BLaER1 treated with 17β-estradiol and CSF1 and Interleukin-3, amounts not matched to agents 10 nM and 100 nM (cell line): ENCODE data around the gene DIAPH3.

Experiments
- H3K27ac ChIP-seq, 11 experiments: shearing (Covaris generic); formaldehyde crosslinking; 2 replicates each; pipeline ENCODE4 v1.8.1; 2022
- H3K27me3 ChIP-seq, 11 experiments: shearing (Covaris generic); formaldehyde crosslinking; 2 replicates each; pipeline ENCODE4 v1.8.1; 2022
- H3K36me3 ChIP-seq, 11 experiments: shearing (Covaris generic); formaldehyde crosslinking; 2 replicates each; pipeline ENCODE4 v1.8.1; 2022
- H3K4me1 ChIP-seq, 10 experiments: shearing (Covaris generic); formaldehyde crosslinking; 2 replicates each; pipeline ENCODE4 v1.8.1; 2022
- H3K4me2 ChIP-seq, 11 experiments: shearing (Covaris generic); formaldehyde crosslinking; 2 replicates each; pipeline ENCODE4 v1.8.1; 2022
- H3K4me3 ChIP-seq, 10 experiments: shearing (Covaris generic); formaldehyde crosslinking; 2 replicates each; pipeline ENCODE4 v1.8.1; 2022
- H3K9ac ChIP-seq, 11 experiments: shearing (Covaris generic); formaldehyde crosslinking; 2 replicates each; pipeline ENCODE4 v1.8.1; 2022
- H3K9me3 ChIP-seq, 11 experiments: shearing (Covaris generic); formaldehyde crosslinking; replicated peaks in 1 of 11; 2 replicates each; pipeline ENCODE4 v1.8.1; 2022
- H4K20me1 ChIP-seq, 11 experiments: shearing (Covaris generic); formaldehyde crosslinking; 2 replicates each; pipeline ENCODE4 v1.8.1; 2022
- Cebpa-rat ChIP-seq, 11 experiments: shearing (Covaris generic); IDR thresholded peaks; 2 replicates each; pipeline ENCODE4 v1.8.1; 2022

Gene DIAPH3

GRCh38 chr13:59846845-59847620 lies 316.7 kb downstream of the DIAPH3 start:
- Histone ChIP-seq H3K9me3 (peaks cover 0 to 11% (median 0%) of the 10 kb centered on the region in 11 experiments; a peak in 7 of 22 replicates), H3K27me3 (no peaks in the 10 kb centered on the region), H3K4me1 (no peaks in the 10 kb centered on the region), H3K27ac (no peak overlapping the region), H3K9ac (no peak overlapping the region), H3K4me3 (no peak overlapping the region), H3K36me3 (no peaks in the 10 kb centered on the region), H3K4me2 (no peak overlapping the region), H4K20me1 (no peaks in the 10 kb centered on the region)
- no peak for TF ChIP-seq Cebpa-rat (IDR thresholded peaks at IDR 0.05)

- no peak overlapping the region for H3K27ac ChIP-seq
- H3K36me3 ChIP-seq = 0 out of 22 replicates have a peak, but pooled peaks cover 0 to 4% (median 0%) of the 10 kb centered on the region in 11 experiments
- no peaks in the 10 kb centered on the region for H4K20me1 ChIP-seq
- H3K9ac ChIP-seq = no peak overlapping the region
- H3K4me3 ChIP-seq = no peak overlapping the region
- H3K4me1 ChIP-seq = no peaks in the 10 kb centered on the region
- no peak for TF ChIP-seq Cebpa-rat (IDR thresholded peaks at IDR 0.05)
- H3K4me2 ChIP-seq = no peak overlapping the region
- no peaks in the 10 kb centered on the region for H3K9me3 ChIP-seq
- H3K27me3 ChIP-seq = no peaks in the 10 kb centered on the region
Measured at GRCh38 chr13:59843040-59843439, 320.7 kb downstream of the DIAPH3 start.

GRCh38 chr13:59842507-59842906 lies 321.2 kb downstream of the DIAPH3 start:
- H3K9ac ChIP-seq = no peak overlapping the region
- H3K27ac ChIP-seq = no peak overlapping the region
- 0 out of 22 replicates have a peak, but pooled peaks cover 0 to 4% (median 0%) of the 10 kb centered on the region in 11 experiments for H3K36me3 ChIP-seq
- no peaks in the 10 kb centered on the region for H3K27me3 ChIP-seq
- no peak overlapping the region for H3K4me2 ChIP-seq
- H4K20me1 ChIP-seq = no peaks in the 10 kb centered on the region
- no peak overlapping the region for H3K4me3 ChIP-seq
- no peaks in the 10 kb centered on the region for H3K4me1 ChIP-seq
- no peak for TF ChIP-seq Cebpa-rat (IDR thresholded peaks at IDR 0.05)
- H3K9me3 ChIP-seq = no peaks in the 10 kb centered on the region

- no peak overlapping the region for H3K27ac ChIP-seq
- no peak overlapping the region for H3K4me2 ChIP-seq
- 0 out of 22 replicates have a peak, but pooled peaks cover 0 to 4% (median 0%) of the 10 kb centered on the region in 11 experiments for H3K36me3 ChIP-seq
- H3K9ac ChIP-seq = no peak overlapping the region
- H3K4me1 ChIP-seq = no peaks in the 10 kb centered on the region
- H3K27me3 ChIP-seq = no peaks in the 10 kb centered on the region
- no peak overlapping the region for H3K4me3 ChIP-seq
- no peaks in the 10 kb centered on the region for H4K20me1 ChIP-seq
- no peak for TF ChIP-seq Cebpa-rat (IDR thresholded peaks at IDR 0.05)
- H3K9me3 ChIP-seq = no peaks in the 10 kb centered on the region
Measured at GRCh38 chr13:59839186-59839585, 324.5 kb downstream of the DIAPH3 start.

- Histone ChIP-seq H3K27me3 (no peaks in the 10 kb centered on the region), H4K20me1 (no peaks in the 10 kb centered on the region), H3K9me3 (no peaks in the 10 kb centered on the region), H3K36me3 (0 out of 22 replicates have a peak, but pooled peaks cover 0 to 4% (median 0%) of the 10 kb centered on the region in 11 experiments), H3K4me1 (no peaks in the 10 kb centered on the region), H3K4me2 (no peak overlapping the region), H3K9ac (no peak overlapping the region), H3K4me3 (no peak overlapping the region), H3K27ac (no peak overlapping the region)
- TF ChIP-seq Cebpa-rat (IDR thresholded peaks at IDR 0.05) = no peak
Measured at GRCh38 chr13:59837101-59837500, 326.6 kb downstream of the DIAPH3 start.

GRCh38 chr13:59835569-59835968 lies 328.2 kb downstream of the DIAPH3 start:
- Histone ChIP-seq H3K9me3 (no peaks in the 10 kb centered on the region), H3K27ac (no peak overlapping the region), H3K27me3 (no peaks in the 10 kb centered on the region), H3K4me2 (no peak overlapping the region), H3K4me1 (no peaks in the 10 kb centered on the region), H3K4me3 (no peak overlapping the region), H3K9ac (no peak overlapping the region), H3K36me3 (0 out of 22 replicates have a peak, but pooled peaks cover 0 to 4% (median 0%) of the 10 kb centered on the region in 11 experiments), H4K20me1 (no peaks in the 10 kb centered on the region)
- no peak for TF ChIP-seq Cebpa-rat (IDR thresholded peaks at IDR 0.05)

- Histone ChIP-seq H3K4me2 (no peak overlapping the region), H3K9me3 (no peaks in the 10 kb centered on the region), H3K4me1 (no peaks in the 10 kb centered on the region), H3K4me3 (no peak overlapping the region), H3K9ac (no peak overlapping the region), H3K27me3 (no peaks in the 10 kb centered on the region), H4K20me1 (no peaks in the 10 kb centered on the region), H3K27ac (no peak overlapping the region), H3K36me3 (0 out of 22 replicates have a peak, but pooled peaks cover 0 to 4% (median 0%) of the 10 kb centered on the region in 11 experiments)
- TF ChIP-seq Cebpa-rat (IDR thresholded peaks at IDR 0.05) = no peak
Measured at GRCh38 chr13:59834801-59835200, 328.9 kb downstream of the DIAPH3 start.

GRCh38 chr13:59829690-59830089 lies 334.0 kb downstream of the DIAPH3 start:
- Histone ChIP-seq H3K4me2 (no peak overlapping the region), H3K27ac (no peak overlapping the region), H3K9ac (no peak overlapping the region), H3K9me3 (no peaks in the 10 kb centered on the region), H3K36me3 (no peaks in the 10 kb centered on the region), H3K27me3 (no peaks in the 10 kb centered on the region), H4K20me1 (no peaks in the 10 kb centered on the region), H3K4me1 (no peaks in the 10 kb centered on the region), H3K4me3 (no peak overlapping the region)
- no peak for TF ChIP-seq Cebpa-rat (IDR thresholded peaks at IDR 0.05)

- Histone ChIP-seq H3K36me3 (no peaks in the 10 kb centered on the region), H3K9ac (no peak overlapping the region), H3K4me1 (no peaks in the 10 kb centered on the region), H3K4me2 (no peak overlapping the region), H3K27ac (no peak overlapping the region), H3K4me3 (no peak overlapping the region), H3K9me3 (no peaks in the 10 kb centered on the region), H4K20me1 (no peaks in the 10 kb centered on the region), H3K27me3 (no peaks in the 10 kb centered on the region)
- no peak for TF ChIP-seq Cebpa-rat (IDR thresholded peaks at IDR 0.05)
Measured at GRCh38 chr13:59823486-59823885, 340.2 kb downstream of the DIAPH3 start.

- no peak overlapping the region for H3K4me3 ChIP-seq
- H3K36me3 ChIP-seq = no peaks in the 10 kb centered on the region; a peak in 1 of 22 replicates
- H3K27ac ChIP-seq = no peak overlapping the region
- no peak for TF ChIP-seq Cebpa-rat (IDR thresholded peaks at IDR 0.05)
- H3K9ac ChIP-seq = no peak overlapping the region
- no peak overlapping the region for H3K4me2 ChIP-seq
- H4K20me1 ChIP-seq = no peaks in the 10 kb centered on the region
- no peaks in the 10 kb centered on the region for H3K27me3 ChIP-seq
- no peaks in the 10 kb centered on the region for H3K4me1 ChIP-seq
- no peaks in the 10 kb centered on the region for H3K9me3 ChIP-seq
Measured at GRCh38 chr13:59809564-59809963, 354.2 kb downstream of the DIAPH3 start.
